ENCODE measurements around the gene POLL.

POLL gene

GRCh38 chr10:101561068-101561915 lies 26.8 kb downstream of the POLL start:
- in situ Hi-C loops (cut with HindIII; ENCODE audit: low sequenced_read_pairs) = loop anchor here (10.0 kb wide), 1 partner anchor 286 kb away; no protein-coding TSS in a partner anchor

- in situ Hi-C loops (cut with HindIII; ENCODE audit: low sequenced_read_pairs) = loop anchor here (10.0 kb wide), 1 partner anchor 286 kb away; no protein-coding TSS in a partner anchor
Measured at GRCh38 chr10:101560298-101561067, 27.6 kb downstream of the POLL start.

- in situ Hi-C loops (cut with HindIII; ENCODE audit: low sequenced_read_pairs) = loop anchor here (10.0 kb wide), 1 partner anchor 285 kb away; no protein-coding TSS in a partner anchor
Measured at GRCh38 chr10:101559596-101560297, 28.3 kb downstream of the POLL start.

- in situ Hi-C loops (cut with HindIII; ENCODE audit: low sequenced_read_pairs) = no loop called here
Measured at GRCh38 chr10:101558671-101559595, 29.1 kb downstream of the POLL start.

GRCh38 chr10:101558204-101558603 lies 29.9 kb downstream of the POLL start:
- in situ Hi-C loops (cut with HindIII; ENCODE audit: low sequenced_read_pairs) = no loop called here

- in situ Hi-C loops (cut with HindIII; ENCODE audit: low sequenced_read_pairs) = no loop called here
Measured at GRCh38 chr10:101557541-101557940, 30.5 kb downstream of the POLL start.

- in situ Hi-C loops (cut with HindIII; ENCODE audit: low sequenced_read_pairs) = no loop called here
Measured at GRCh38 chr10:101552442-101552841, 35.6 kb downstream of the POLL start.

GRCh38 chr10:101550965-101551364 lies 37.1 kb downstream of the POLL start:
- in situ Hi-C loops (cut with HindIII; ENCODE audit: low sequenced_read_pairs) = no loop called here

- in situ Hi-C loops (cut with HindIII; ENCODE audit: low sequenced_read_pairs) = no loop called here
Measured at GRCh38 chr10:101545898-101546297, 42.2 kb downstream of the POLL start.

- in situ Hi-C loops (cut with HindIII; ENCODE audit: low sequenced_read_pairs) = no loop called here
Measured at GRCh38 chr10:101538446-101538845, 49.6 kb downstream of the POLL start.

- in situ Hi-C loops (cut with HindIII; ENCODE audit: low sequenced_read_pairs) = no loop called here
Measured at GRCh38 chr10:101536800-101537199, 51.3 kb downstream of the POLL start.

GRCh38 chr10:101535949-101536348 lies 52.1 kb downstream of the POLL start:
- in situ Hi-C loops (cut with HindIII; ENCODE audit: low sequenced_read_pairs) = no loop called here

- in situ Hi-C loops (cut with HindIII; ENCODE audit: low sequenced_read_pairs) = no loop called here
Measured at GRCh38 chr10:101529725-101530553, 58.1 kb downstream of the POLL start.

- in situ Hi-C loops (cut with HindIII; ENCODE audit: low sequenced_read_pairs) = no loop called here
Measured at GRCh38 chr10:101529207-101529606, 58.9 kb downstream of the POLL start.
